Measurements from ENCODE around the gene CCL27.

Gene CCL27

DNA sequence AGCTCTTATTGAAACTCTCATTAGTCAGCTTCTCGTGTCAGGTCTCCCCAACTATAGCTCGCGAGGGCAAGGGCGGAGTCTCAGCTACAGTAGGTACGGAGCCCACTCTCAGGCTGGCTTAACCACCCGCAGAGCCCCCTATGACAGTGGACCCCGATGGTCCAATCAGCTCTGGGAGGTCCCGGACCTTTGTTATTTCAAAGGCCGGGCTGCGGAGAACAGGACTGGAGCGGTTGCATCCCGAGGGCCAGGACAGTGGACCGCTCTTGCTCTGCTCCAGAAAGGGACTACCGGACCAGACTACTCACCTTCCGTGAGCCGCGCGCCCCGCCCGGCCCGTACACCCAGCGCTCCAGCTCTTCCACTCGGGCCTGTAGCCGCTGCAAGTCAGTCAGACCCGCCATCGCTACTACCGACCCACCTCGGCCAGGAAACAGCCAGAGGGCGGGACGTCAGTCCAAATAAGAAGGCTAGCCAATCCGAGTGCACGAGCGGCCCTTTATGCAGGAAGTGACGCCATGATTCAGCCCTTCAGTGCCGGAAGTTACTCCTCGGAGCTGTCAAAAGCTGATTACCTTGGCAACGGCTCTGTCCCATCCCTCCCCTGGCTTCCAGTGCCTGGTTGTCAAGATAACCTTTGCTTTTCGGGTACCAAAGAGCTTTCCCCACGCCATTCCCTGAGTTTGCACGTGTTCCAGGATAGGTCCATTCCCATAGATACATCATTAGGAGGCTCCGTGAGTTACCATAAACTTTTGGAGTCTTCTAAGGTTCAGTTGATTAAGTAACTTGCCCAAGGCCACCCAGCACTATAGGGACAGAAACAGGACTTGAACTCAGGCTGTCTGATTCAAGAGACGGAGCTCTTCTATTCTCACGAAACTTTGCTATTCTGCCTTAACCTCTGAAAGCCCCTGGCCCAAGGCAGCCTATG, 42.1 kb downstream of the CCL27 start, which contains the start of gene DCTN3:
TSS of gene DCTN3 (minus strand) at position 435 of the 934 bp plus-strand sequence. CDS start at position 404, 31 bp downstream.
- no peak for TF ChIP-seq CTCF (IDR thresholded peaks at IDR 0.05; ENCODE audit: control insufficient read depth, extremely low read depth, insufficient read depth)
- H3K4me3 ChIP-seq (ENCODE audit: low read depth, low read length) = peak within 1 kb of the TSS; percentile 100
- peak; percentile 86 for DNase-seq (ENCODE audit: low read depth)

GRCh38 chr9:34615132-34615531, 47.3 kb downstream of the CCL27 start:
- no peak for TF ChIP-seq CTCF (IDR thresholded peaks at IDR 0.05; ENCODE audit: control insufficient read depth, extremely low read depth, insufficient read depth)
- H3K4me3 ChIP-seq (ENCODE audit: low read depth, low read length) = no peak overlapping the region
- DNase-seq (ENCODE audit: low read depth) = no peak

DNA sequence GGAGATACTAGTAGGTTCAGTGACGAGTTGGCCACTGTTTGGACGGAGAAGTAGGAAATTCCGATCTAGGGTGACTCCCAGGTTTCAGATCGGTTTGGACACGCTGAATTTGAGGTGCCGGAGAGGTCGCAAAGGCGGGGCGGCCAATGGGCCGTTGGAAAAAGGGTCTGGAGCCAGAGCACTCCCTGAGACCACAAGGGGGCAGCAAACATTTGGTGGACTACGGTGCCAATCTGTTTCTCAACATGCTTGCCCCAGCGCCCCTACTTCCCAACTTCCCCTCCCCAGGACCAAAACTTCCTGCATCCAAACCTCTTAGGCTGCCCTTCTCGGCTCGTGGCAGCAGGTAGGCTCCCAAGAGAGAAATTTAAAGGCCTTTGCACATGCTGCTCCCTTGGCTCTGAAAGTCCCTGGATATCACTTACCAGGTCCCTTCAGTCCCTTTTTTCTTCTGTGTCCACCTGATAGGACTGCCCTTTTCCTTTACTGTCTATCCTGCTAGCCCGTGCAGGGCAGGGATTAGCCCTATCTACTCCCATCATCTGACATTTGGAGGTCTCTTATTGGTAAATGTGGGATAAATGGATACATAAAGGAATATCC, 49.6 kb downstream of the CCL27 start:
- DNase-seq (ENCODE audit: low read depth) = no peak
- H3K4me3 ChIP-seq (ENCODE audit: low read depth, low read length) = peak overlapping the region; percentile 97
- TF ChIP-seq CTCF (IDR thresholded peaks at IDR 0.05; ENCODE audit: control insufficient read depth, extremely low read depth, insufficient read depth) = peak; percentile 83

Data from LNCaP clone FGC (cell line).